AG04449 (cell line): Measurements from ENCODE around the gene BZW2.

Experiments
- CTCF ChIA-PET: fragments of 350-600 bp; formaldehyde crosslinking; extraction: SDS; loops from one replicate; lab custom pipeline; 2021; ENCODE audit warnings: antibody characterized with exemption; lab: Yijun Ruan, JAX
- POLR2A ChIA-PET: fragments of 400-600, 350-600 bp; formaldehyde crosslinking; extraction: SDS; loops from one replicate; lab custom pipeline; 2020; ENCODE audit warnings: antibody characterized with exemption, inconsistent platforms; lab: Yijun Ruan, JAX
- DNase-seq: peaks from one replicate; pipeline ENCODE4 v3.0.0-alpha.2; 2010; ENCODE audit warnings: low read depth, low spot score
- H3K4me3 ChIP-seq: 2 replicates; pipeline ENCODE4 v1.5.1; 2011; ENCODE audit warnings: low read depth, mild to moderate bottlenecking, control low read depth, low read length
- CTCF ChIP-seq: IDR thresholded peaks from one replicate; pipeline ENCODE4 v1.5.1; 2011; ENCODE audit warnings: mild to moderate bottlenecking, moderate library complexity, low read length, control low read depth, inconsistent platforms; ENCODE audit not compliant: insufficient read depth; ENCODE audit errors: missing control alignments

Gene BZW2

GRCh38 chr7:16724344-16724743 is 78.4 kb downstream of the BZW2 start:
- ChIA-PET CTCF (no interaction called here), POLR2A (no interaction called here)
- no peak for TF ChIP-seq CTCF
- no peak overlapping the region for H3K4me3 ChIP-seq
- DNase-seq: no peak

- DNase-seq: no peak
- TF ChIP-seq CTCF: no peak
- ChIA-PET POLR2A (no interaction called here), CTCF (no interaction called here)
- H3K4me3 ChIP-seq: no peak overlapping the region
Measured at GRCh38 chr7:16726189-16726588, 80.2 kb downstream of the BZW2 start.

- TF ChIP-seq CTCF: no peak
- no peak overlapping the region for H3K4me3 ChIP-seq
- DNase-seq: no peak
- CTCF ChIA-PET: interaction anchor here (0.6 kb wide), 1 partner anchor 12 kb away, joined by 3 read pairs; no protein-coding TSS in a partner anchor
- POLR2A ChIA-PET: no interaction called here
Measured at GRCh38 chr7:16727736-16728135, 81.8 kb downstream of the BZW2 start.

GRCh38 chr7:16728811-16729210 is 82.8 kb downstream of the BZW2 start:
- ChIA-PET CTCF (interaction anchor here (1.1 to 1.3 kb wide), 3 partner anchors 11 to 72 kb away, joined by 4 read pairs; no protein-coding TSS in a partner anchor), POLR2A (no interaction called here)
- DNase-seq: no peak
- no peak overlapping the region for H3K4me3 ChIP-seq
- TF ChIP-seq CTCF: no peak

GRCh38 chr7:16729541-16729940 is 83.6 kb downstream of the BZW2 start:
- H3K4me3 ChIP-seq: no peak overlapping the region
- CTCF ChIA-PET: interaction anchor here (0.8 to 1.3 kb wide), 4 partner anchors 10 to 71 kb away, joined by 3 to 4 read pairs (median 4); no protein-coding TSS in a partner anchor
- no peak for TF ChIP-seq CTCF
- POLR2A ChIA-PET: no interaction called here
- DNase-seq: no peak

- ChIA-PET CTCF (no interaction called here), POLR2A (no interaction called here)
- no peak for TF ChIP-seq CTCF
- no peak overlapping the region for H3K4me3 ChIP-seq
- DNase-seq: no peak
Measured at GRCh38 chr7:16730937-16731336, 85.0 kb downstream of the BZW2 start.
